ENCODE measurements around the gene ZDHHC13. TPM values are rescaled to one million over a fixed set of nuclear protein-coding genes. Genes with fewer than 3 reads are reported as not detected.
A peak's percentile ranks its signal among the peaks of the same experiment; 100 is the strongest.

Gene ZDHHC13
- total RNA-seq, 1 experiment from 2014 or later, result 20.9 TPM

GRCh38 chr11:19073454-19074415, 43.2 kb upstream of the ZDHHC13 start (continued):
- TF ChIP-seq ZNF263 (CRISPR knock-in tag; IDR thresholded peaks at IDR 0.05; ENCODE audit: low read depth) (no peak), CREM (CRISPR knock-in tag; IDR thresholded peaks at IDR 0.05) (no peak)

GRCh38 chr11:19075636-19076035, 41.3 kb upstream of the ZDHHC13 start:
- no peaks in the 10 kb centered on the region for H3K27me3 Mint-ChIP-seq (ENCODE audit: low read depth)
- no peaks in the 10 kb centered on the region for H3K36me3 Mint-ChIP-seq
- peaks cover 26% of the 10 kb centered on the region for H3K4me1 Mint-ChIP-seq
- H3K27ac Mint-ChIP-seq, result no peak overlapping the region
- CTCF ChIA-PET, result interaction anchor here (1.1 to 1.6 kb wide), 4 partner anchors 62 to 477 kb away, joined by 3 to 7 read pairs (median 4); partner anchors contain the start of gene E2F8
- no peaks in the 10 kb centered on the region for H3K9me3 Mint-ChIP-seq
- POLR2A ChIA-PET, result no interaction called here
- H3K4me3 Mint-ChIP-seq, result no peak overlapping the region
- TF ChIP-seq ZNF138 (CRISPR knock-in tag; conservative IDR thresholded peaks at IDR 0.05) (no peak), ZNF121 (CRISPR knock-in tag; IDR thresholded peaks at IDR 0.05) (no peak), E2F4 (CRISPR knock-in tag; IDR thresholded peaks at IDR 0.05; ENCODE audit: borderline replicate concordance, low read depth) (no peak), FOXP1 (CRISPR knock-in tag; IDR thresholded peaks at IDR 0.05; ENCODE audit: borderline replicate concordance) (no peak), ZNF425 (CRISPR knock-in tag; conservative IDR thresholded peaks at IDR 0.05) (no peak), ATF2 (CRISPR knock-in tag; IDR thresholded peaks at IDR 0.05; ENCODE audit: borderline replicate concordance, low read depth) (no peak), CBFB (CRISPR knock-in tag; IDR thresholded peaks at IDR 0.05; ENCODE audit: low read depth) (no peak), PREB (CRISPR knock-in tag; IDR thresholded peaks at IDR 0.05; ENCODE audit: borderline replicate concordance) (no peak)
- DNase-seq (ENCODE audit: low spot score), result no peak
- ATAC-seq, result no peak

GRCh38 chr11:19076744-19077589, 40.0 kb upstream of the ZDHHC13 start:
- no peak for TF ChIP-seq TCF7 (CRISPR knock-in tag; IDR thresholded peaks at IDR 0.05; ENCODE audit: low read depth)
- no peak for TF ChIP-seq HMGA2 (CRISPR knock-in tag; IDR thresholded peaks at IDR 0.05)
- peak; percentile 96 for TF ChIP-seq CTCF (IDR thresholded peaks at IDR 0.05)
- TF ChIP-seq EMX1 (CRISPR knock-in tag; IDR thresholded peaks at IDR 0.05), result no peak
- TF ChIP-seq ZNF263 (CRISPR knock-in tag; IDR thresholded peaks at IDR 0.05; ENCODE audit: low read depth), result no peak
- peaks cover 26% of the 10 kb centered on the region for H3K4me1 Mint-ChIP-seq
- H3K9me3 Mint-ChIP-seq, result no peaks in the 10 kb centered on the region
- ChIA-PET POLR2A (no interaction called here), CTCF (interaction anchor here (0.6 to 1.6 kb wide), 42 partner anchors 10 to 481 kb away, joined by 3 to 21 read pairs (median 4); partner anchors contain the start of genes E2F8, MRGPRX2 and ZDHHC13)
- H3K4me3 Mint-ChIP-seq, result no peak overlapping the region
- DNase-seq (ENCODE audit: low spot score), result peak; percentile 80
- H3K27me3 Mint-ChIP-seq (ENCODE audit: low read depth), result no peaks in the 10 kb centered on the region
- H3K27ac Mint-ChIP-seq, result no peak overlapping the region
- H3K36me3 Mint-ChIP-seq, result no peaks in the 10 kb centered on the region
- peak; percentile 56 for ATAC-seq

Data from WTC11 (cell line).